ENCODE measurements around the gene POLG. TPM values are rescaled to one million over a fixed set of nuclear protein-coding genes. Genes with fewer than 3 reads are reported as not detected.

Gene POLG
- total and polyA plus RNA-seq, 7 experiments from 2014 or later = 24.0 to 136 (median 128) TPM

GRCh38 chr15:89301304-89302089 lies 33.1 kb downstream of the POLG start:
- DNase-seq (no peak), ATAC-seq (no peak)
- Mint-ChIP-seq H3K27ac (peak overlapping the region in 3 of 9 donors; percentile 13 to 51 (median 21)), H3K4me3 (peak overlapping the region in 1 of 10 donors; percentile 3), H3K36me3 (peaks cover 0 to 48% (median 21%) of the 10 kb centered on the region in 5 donors), H3K27me3 (no peaks in the 10 kb centered on the region), H3K4me1 (peaks cover 0 to 40% (median 0%) of the 10 kb centered on the region in 7 donors), H3K9me3 (peaks cover 0 to 6% (median 0%) of the 10 kb centered on the region in 11 donors)
- no peaks in the 10 kb centered on the region for H3K36me3 ChIP-seq (ENCODE audit: control insufficient read depth in 2 of 3, insufficient read depth in 3 of 3, low read length in 3 of 3)
- no peaks in the 10 kb centered on the region for H3K9me3 ChIP-seq (ENCODE audit: control insufficient read depth in 2 of 3, low read length in 3 of 3)
- no peaks in the 10 kb centered on the region for H3K4me1 ChIP-seq (ENCODE audit: control insufficient read depth in 2 of 2, insufficient read depth in 2 of 2, low read length in 2 of 2)
- no peak overlapping the region for H3K27ac ChIP-seq (ENCODE audit: low read depth, low read length)
- no peak overlapping the region for H3K4me3 ChIP-seq (ENCODE audit: low read length)
- ChIA-PET CTCF (no interaction called here), POLR2A (no interaction called here)
- intact Hi-C loops (cut with micrococcal nuclease) = loop anchor here (2.0 to 10.0 kb wide), 2 partner anchors 95 to 97 kb away; no protein-coding TSS in a partner anchor
- H3K27me3 ChIP-seq (ENCODE audit: control insufficient read depth in 2 of 2, insufficient read depth in 2 of 2, low read length in 2 of 2) = no peaks in the 10 kb centered on the region

- H3K36me3 ChIP-seq (ENCODE audit: control insufficient read depth in 2 of 3, insufficient read depth in 3 of 3, low read length in 3 of 3) = no peaks in the 10 kb centered on the region
- ATAC-seq (no peak), DNase-seq (no peak)
- ChIA-PET CTCF (interaction anchor here (1.2 kb wide), 1 partner anchor 17 kb away, joined by 4 read pairs; no protein-coding TSS in a partner anchor), POLR2A (no interaction called here)
- peaks cover 0 to 38% (median 0%) of the 10 kb centered on the region in 7 donors for H3K4me1 Mint-ChIP-seq
- no peaks in the 10 kb centered on the region for H3K27me3 Mint-ChIP-seq
- H3K27me3 ChIP-seq (ENCODE audit: control insufficient read depth in 2 of 2, insufficient read depth in 2 of 2, low read length in 2 of 2) = no peaks in the 10 kb centered on the region
- H3K27ac Mint-ChIP-seq = peak overlapping the region in 1 of 9 donors; percentile 43
- no peaks in the 10 kb centered on the region for H3K9me3 ChIP-seq (ENCODE audit: control insufficient read depth in 2 of 3, low read length in 3 of 3)
- no peak overlapping the region for H3K27ac ChIP-seq (ENCODE audit: low read depth, low read length)
- no peaks in the 10 kb centered on the region for H3K4me1 ChIP-seq (ENCODE audit: control insufficient read depth in 2 of 2, insufficient read depth in 2 of 2, low read length in 2 of 2)
- no peak overlapping the region for H3K4me3 ChIP-seq (ENCODE audit: low read length)
- H3K36me3 Mint-ChIP-seq = peaks cover 0 to 44% (median 21%) of the 10 kb centered on the region in 5 donors
- H3K4me3 Mint-ChIP-seq = no peak overlapping the region
- intact Hi-C loops (cut with micrococcal nuclease) = loop anchor here (2.0 to 10.0 kb wide), 2 partner anchors 93 to 95 kb away; no protein-coding TSS in a partner anchor
- H3K9me3 Mint-ChIP-seq = peaks cover 0 to 6% (median 0%) of the 10 kb centered on the region in 11 donors
Observed at GRCh38 chr15:89299896-89300295, 34.7 kb downstream of the POLG start.

GRCh38 chr15:89293012-89293411 lies 41.6 kb downstream of the POLG start:
- intact Hi-C loops (cut with micrococcal nuclease) = no loop called here
- peak overlapping the region in 1 of 9 donors; percentile 18 for H3K27ac Mint-ChIP-seq
- no peak for ATAC-seq

DNA sequence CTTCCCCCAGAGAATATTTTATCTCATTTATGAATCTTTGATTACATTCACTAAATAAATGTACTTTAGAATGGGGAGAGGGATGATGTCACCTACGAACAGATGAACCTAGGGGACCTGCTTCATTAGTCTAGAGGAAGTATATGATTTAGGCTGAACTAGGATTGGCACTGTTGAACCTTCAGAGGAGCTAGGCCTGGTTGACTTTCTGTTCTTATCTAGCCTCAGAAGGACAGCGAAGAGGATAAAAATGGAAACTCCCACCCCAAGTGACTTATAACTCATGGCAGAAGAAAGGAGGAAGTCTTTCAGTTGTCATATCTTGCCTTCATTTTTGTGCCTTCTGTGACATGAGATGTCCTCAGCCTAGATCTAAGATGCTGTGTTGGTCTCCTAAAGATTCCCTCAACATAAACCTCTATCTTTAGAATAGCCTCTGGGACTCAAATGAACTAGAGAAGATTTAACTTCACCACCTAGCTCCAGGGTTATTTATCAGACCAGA lies 42.6 kb downstream of the POLG start:
- H3K9me3 Mint-ChIP-seq = peaks cover 0 to 3% (median 0%) of the 10 kb centered on the region in 11 donors
- Histone ChIP-seq H3K4me1 (ENCODE audit: control insufficient read depth in 2 of 2, insufficient read depth in 2 of 2, low read length in 2 of 2) (no peaks in the 10 kb centered on the region), H3K4me3 (ENCODE audit: low read length) (no peak overlapping the region), H3K9me3 (ENCODE audit: control insufficient read depth in 2 of 3, low read length in 3 of 3) (no peaks in the 10 kb centered on the region), H3K36me3 (ENCODE audit: control insufficient read depth in 2 of 3, insufficient read depth in 3 of 3, low read length in 3 of 3) (peaks cover 0 to 9% (median 0%) of the 10 kb centered on the region in 3 experiments), H3K27ac (ENCODE audit: low read depth, low read length) (no peak overlapping the region), H3K27me3 (ENCODE audit: control insufficient read depth in 2 of 2, insufficient read depth in 2 of 2, low read length in 2 of 2) (no peaks in the 10 kb centered on the region)
- peaks cover 8 to 47% (median 27%) of the 10 kb centered on the region in 5 donors for H3K36me3 Mint-ChIP-seq
- no peak overlapping the region for H3K4me3 Mint-ChIP-seq
- no peaks in the 10 kb centered on the region for H3K27me3 Mint-ChIP-seq
- intact Hi-C loops (cut with micrococcal nuclease) = no loop called here
- ChIA-PET CTCF (no interaction called here), POLR2A (no interaction called here)
- DNase-seq (no peak), ATAC-seq (no peak)
- no peak overlapping the region for H3K27ac Mint-ChIP-seq
- peaks cover 0 to 7% (median 0%) of the 10 kb centered on the region in 7 donors for H3K4me1 Mint-ChIP-seq

More at GRCh38 chr15:89293012-89293411, 41.6 kb downstream of the POLG start:
- DNase-seq = no peak
- Mint-ChIP-seq H3K27me3 (no peaks in the 10 kb centered on the region), H3K4me3 (no peak overlapping the region), H3K9me3 (peaks cover 0 to 2% (median 0%) of the 10 kb centered on the region in 11 donors), H3K36me3 (peaks cover 4 to 40% (median 23%) of the 10 kb centered on the region in 5 donors), H3K4me1 (peaks cover 0 to 6% (median 0%) of the 10 kb centered on the region in 7 donors)
- H3K9me3 ChIP-seq (ENCODE audit: control insufficient read depth in 2 of 3, low read length in 3 of 3) = no peaks in the 10 kb centered on the region
- H3K27ac ChIP-seq (ENCODE audit: low read depth, low read length) = no peak overlapping the region
- POLR2A ChIA-PET = no interaction called here
- peaks cover 0 to 4% (median 0%) of the 10 kb centered on the region in 3 experiments for H3K36me3 ChIP-seq (ENCODE audit: control insufficient read depth in 2 of 3, insufficient read depth in 3 of 3, low read length in 3 of 3)
- H3K4me3 ChIP-seq (ENCODE audit: low read length) = no peak overlapping the region
- CTCF ChIA-PET = no interaction called here
- no peaks in the 10 kb centered on the region for H3K4me1 ChIP-seq (ENCODE audit: control insufficient read depth in 2 of 2, insufficient read depth in 2 of 2, low read length in 2 of 2)
- no peaks in the 10 kb centered on the region for H3K27me3 ChIP-seq (ENCODE audit: control insufficient read depth in 2 of 2, insufficient read depth in 2 of 2, low read length in 2 of 2)

- no peak for ATAC-seq
- H3K27ac Mint-ChIP-seq = no peak overlapping the region
- peaks cover 4 to 42% (median 30%) of the 10 kb centered on the region in 5 donors for H3K36me3 Mint-ChIP-seq
- peaks cover 0 to 7% (median 0%) of the 10 kb centered on the region in 7 donors for H3K4me1 Mint-ChIP-seq
- Histone ChIP-seq H3K36me3 (ENCODE audit: control insufficient read depth in 2 of 3, insufficient read depth in 3 of 3, low read length in 3 of 3) (peaks cover 0 to 6% (median 0%) of the 10 kb centered on the region in 3 experiments), H3K4me3 (ENCODE audit: low read length) (no peak overlapping the region), H3K9me3 (ENCODE audit: control insufficient read depth in 2 of 3, low read length in 3 of 3) (no peaks in the 10 kb centered on the region), H3K4me1 (ENCODE audit: control insufficient read depth in 2 of 2, insufficient read depth in 2 of 2, low read length in 2 of 2) (no peaks in the 10 kb centered on the region), H3K27ac (ENCODE audit: low read depth, low read length) (no peak overlapping the region), H3K27me3 (ENCODE audit: control insufficient read depth in 2 of 2, insufficient read depth in 2 of 2, low read length in 2 of 2) (no peaks in the 10 kb centered on the region)
- POLR2A ChIA-PET = no interaction called here
- CTCF ChIA-PET = no interaction called here
- intact Hi-C loops (cut with micrococcal nuclease) = no loop called here
- DNase-seq = no peak
- no peak overlapping the region for H3K4me3 Mint-ChIP-seq
- H3K27me3 Mint-ChIP-seq = no peaks in the 10 kb centered on the region
- peaks cover 0 to 7% (median 0%) of the 10 kb centered on the region in 11 donors for H3K9me3 Mint-ChIP-seq
Observed at GRCh38 chr15:89283201-89283600, 51.4 kb downstream of the POLG start.

DNA sequence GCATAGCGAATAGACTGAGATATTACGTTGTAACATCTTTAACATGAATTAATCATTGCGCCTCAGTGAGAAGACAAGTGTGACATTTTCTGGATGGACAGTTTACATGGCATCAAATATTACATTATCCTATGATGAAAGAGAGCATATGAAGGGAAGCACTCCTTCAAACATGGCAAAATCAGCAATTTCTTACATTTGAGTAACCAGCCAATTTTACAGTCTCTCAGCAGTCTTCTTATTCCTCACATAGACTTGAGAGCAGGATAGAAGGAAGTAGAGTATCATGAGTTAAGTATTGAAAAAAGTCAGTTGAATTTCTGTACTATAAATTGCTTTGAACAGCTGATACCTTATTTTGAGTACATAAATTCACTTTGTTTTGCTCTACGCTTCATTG lies 52.0 kb downstream of the POLG start:
- H3K4me3 ChIP-seq (ENCODE audit: low read length) = no peak overlapping the region
- ATAC-seq (no peak), DNase-seq (no peak)
- POLR2A ChIA-PET = no interaction called here
- CTCF ChIA-PET = no interaction called here
- Mint-ChIP-seq H3K27ac (no peak overlapping the region), H3K27me3 (no peaks in the 10 kb centered on the region), H3K36me3 (peaks cover 4 to 41% (median 28%) of the 10 kb centered on the region in 5 donors), H3K4me1 (peaks cover 0 to 7% (median 0%) of the 10 kb centered on the region in 7 donors), H3K9me3 (peaks cover 0 to 7% (median 0%) of the 10 kb centered on the region in 11 donors), H3K4me3 (no peak overlapping the region)
- H3K4me1 ChIP-seq (ENCODE audit: control insufficient read depth in 2 of 2, insufficient read depth in 2 of 2, low read length in 2 of 2) = no peaks in the 10 kb centered on the region
- H3K36me3 ChIP-seq (ENCODE audit: control insufficient read depth in 2 of 3, insufficient read depth in 3 of 3, low read length in 3 of 3) = peaks cover 0 to 1% (median 0%) of the 10 kb centered on the region in 3 experiments
- no peaks in the 10 kb centered on the region for H3K27me3 ChIP-seq (ENCODE audit: control insufficient read depth in 2 of 2, insufficient read depth in 2 of 2, low read length in 2 of 2)
- H3K27ac ChIP-seq (ENCODE audit: low read depth, low read length) = no peak overlapping the region
- intact Hi-C loops (cut with micrococcal nuclease) = no loop called here
- no peaks in the 10 kb centered on the region for H3K9me3 ChIP-seq (ENCODE audit: control insufficient read depth in 2 of 3, low read length in 3 of 3)
